VCaP (cell line): ENCODE results near the gene FGF12.

Experiments
- H3K27ac ChIP-seq: fragments of 450-650 bp; 2 replicates; pipeline ENCODE4 v1.5.1; 2017
- CTCF ChIP-seq: fragments of 450-650 bp; conservative IDR thresholded peaks from 2 replicates; pipeline ENCODE4 v1.5.1; 2017; ENCODE audit warnings: mild to moderate bottlenecking, moderate library complexity

The FGF12 gene

GRCh38 chr3:192433704-192434103 is 293.6 kb downstream of the FGF12 start:
- no peak overlapping the region for H3K27ac ChIP-seq
- TF ChIP-seq CTCF, result no peak

- TF ChIP-seq CTCF, result peak; percentile 58
- no peak overlapping the region for H3K27ac ChIP-seq
These were observed 304.4 kb downstream of the FGF12 start for GRCh38 chr3:192422997-192423342.

- no peak overlapping the region for H3K27ac ChIP-seq
- no peak for TF ChIP-seq CTCF
These were observed 304.9 kb downstream of the FGF12 start for GRCh38 chr3:192422321-192422996.

- H3K27ac ChIP-seq, result no peak overlapping the region
- no peak for TF ChIP-seq CTCF
These were observed 308.0 kb downstream of the FGF12 start for GRCh38 chr3:192419312-192419711.

- no peak for TF ChIP-seq CTCF
- no peak overlapping the region for H3K27ac ChIP-seq
These were observed 309.7 kb downstream of the FGF12 start for GRCh38 chr3:192417559-192418055.

- TF ChIP-seq CTCF, result no peak
- H3K27ac ChIP-seq, result no peak overlapping the region
These were observed 310.3 kb downstream of the FGF12 start for GRCh38 chr3:192417017-192417416.

- TF ChIP-seq CTCF, result no peak
These were observed 313.9 kb downstream of the FGF12 start for GRCh38 chr3:192413461-192413860.

More at GRCh38 chr3:192413461-192413860, 313.9 kb downstream of the FGF12 start:
- H3K27ac ChIP-seq, result no peak overlapping the region
